ENCODE measurements around the gene ADAMTS14. TPM values are rescaled to one million over a fixed set of nuclear protein-coding genes. Genes with fewer than 3 reads are reported as not detected.

The ADAMTS14 gene
- polyA plus RNA-seq, 3 donors: 0.05 TPM; not detected in 2

DNA sequence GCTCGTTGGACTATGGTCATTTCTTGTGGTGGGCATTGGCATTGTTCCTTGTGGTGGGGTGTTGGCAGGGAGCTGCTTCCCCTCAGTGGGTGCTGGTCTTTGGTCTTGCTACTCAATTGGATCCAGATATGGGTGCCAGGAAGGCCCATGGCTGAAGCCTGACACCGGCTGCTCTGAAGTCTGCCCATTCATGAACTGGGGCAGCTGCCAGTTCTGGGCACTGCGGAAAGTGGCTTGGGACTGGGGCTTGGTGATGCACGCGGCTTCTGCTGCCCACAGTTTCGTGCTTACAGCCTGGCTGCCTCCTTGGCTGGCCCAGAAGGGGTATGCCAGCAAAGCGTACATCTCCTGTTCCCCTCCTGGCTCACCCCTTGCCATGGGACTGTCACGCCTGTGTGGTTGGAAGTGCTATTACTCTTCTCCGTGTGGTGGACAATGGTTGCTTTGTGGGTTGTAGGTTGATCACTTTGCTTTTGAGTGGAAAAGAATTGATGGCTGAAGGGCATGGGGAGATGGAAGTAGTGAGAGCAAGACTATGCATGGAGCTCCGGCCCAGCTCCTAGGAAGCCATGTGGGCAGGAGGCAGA is 54.7 kb downstream of the ADAMTS14 start:
- H3K4me1 Mint-ChIP-seq: no peaks in the 10 kb centered on the region
- peak overlapping the region in 1 of 7 donors; percentile 73 for H3K27ac Mint-ChIP-seq
- no peak for DNase-seq
- TF ChIP-seq, protein P1, sequence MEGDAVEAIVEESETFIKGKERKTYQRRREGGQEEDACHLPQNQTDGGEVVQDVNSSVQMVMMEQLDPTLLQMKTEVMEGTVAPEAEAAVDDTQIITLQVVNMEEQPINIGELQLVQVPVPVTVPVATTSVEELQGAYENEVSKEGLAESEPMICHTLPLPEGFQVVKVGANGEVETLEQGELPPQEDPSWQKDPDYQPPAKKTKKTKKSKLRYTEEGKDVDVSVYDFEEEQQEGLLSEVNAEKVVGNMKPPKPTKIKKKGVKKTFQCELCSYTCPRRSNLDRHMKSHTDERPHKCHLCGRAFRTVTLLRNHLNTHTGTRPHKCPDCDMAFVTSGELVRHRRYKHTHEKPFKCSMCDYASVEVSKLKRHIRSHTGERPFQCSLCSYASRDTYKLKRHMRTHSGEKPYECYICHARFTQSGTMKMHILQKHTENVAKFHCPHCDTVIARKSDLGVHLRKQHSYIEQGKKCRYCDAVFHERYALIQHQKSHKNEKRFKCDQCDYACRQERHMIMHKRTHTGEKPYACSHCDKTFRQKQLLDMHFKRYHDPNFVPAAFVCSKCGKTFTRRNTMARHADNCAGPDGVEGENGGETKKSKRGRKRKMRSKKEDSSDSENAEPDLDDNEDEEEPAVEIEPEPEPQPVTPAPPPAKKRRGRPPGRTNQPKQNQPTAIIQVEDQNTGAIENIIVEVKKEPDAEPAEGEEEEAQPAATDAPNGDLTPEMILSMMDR (IDR thresholded peaks at IDR 0.05): no peak
- Histone ChIP-seq H3K27me3 (ENCODE audit: control insufficient read depth in 2 of 2, insufficient read depth in 2 of 2, low read length in 2 of 2) (no peaks in the 10 kb centered on the region), H3K4me3 (replicated peaks in 1 of 3; ENCODE audit: low read depth in 2 of 3, low read length in 3 of 3) (no peak overlapping the region), H3K79me2 (ENCODE audit: insufficient read depth, low read length) (no peaks in the 10 kb centered on the region), H3K36me3 (replicated peaks in 1 of 2; ENCODE audit: control insufficient read depth in 1 of 2, insufficient read depth in 2 of 2, low read length in 2 of 2) (no peaks in the 10 kb centered on the region), H2AFZ (ENCODE audit: insufficient read depth, low read depth, low read length, poor library complexity, severe bottlenecking) (no peak overlapping the region), H3K4me1 (ENCODE audit: control insufficient read depth in 1 of 2, insufficient read depth in 2 of 2, low read length in 2 of 2) (no peaks in the 10 kb centered on the region), H3K4me2 (replicated peaks; ENCODE audit: extremely low read depth, low read length, poor library complexity, severe bottlenecking) (no peak overlapping the region), H4K20me1 (ENCODE audit: insufficient read depth, low read length) (no peaks in the 10 kb centered on the region), H3K9me3 (replicated peaks in 1 of 2; ENCODE audit: control insufficient read depth in 1 of 2, insufficient read depth in 1 of 2, low read length in 2 of 2) (no peaks in the 10 kb centered on the region), H3K9ac (ENCODE audit: insufficient read depth, low read length, poor library complexity, severe bottlenecking) (no peak overlapping the region), H3K27ac (ENCODE audit: low read depth in 1 of 2, low read length in 2 of 2) (no peak overlapping the region)
- WGBS (ENCODE audit: insufficient coverage): 85% methylated on average over 8 of the region's 10 CpGs
- no peak overlapping the region for H3K4me3 Mint-ChIP-seq
- intact Hi-C loops (cut with micrococcal nuclease): no loop called here
- peaks cover 0 to 2% (median 0%) of the 10 kb centered on the region in 3 donors for H3K27me3 Mint-ChIP-seq (ENCODE audit: low read depth in 3 of 3)
- H3K36me3 Mint-ChIP-seq: no peaks in the 10 kb centered on the region
- H3K9me3 Mint-ChIP-seq: peaks cover 0 to 2% (median 0%) of the 10 kb centered on the region in 7 donors

DNA sequence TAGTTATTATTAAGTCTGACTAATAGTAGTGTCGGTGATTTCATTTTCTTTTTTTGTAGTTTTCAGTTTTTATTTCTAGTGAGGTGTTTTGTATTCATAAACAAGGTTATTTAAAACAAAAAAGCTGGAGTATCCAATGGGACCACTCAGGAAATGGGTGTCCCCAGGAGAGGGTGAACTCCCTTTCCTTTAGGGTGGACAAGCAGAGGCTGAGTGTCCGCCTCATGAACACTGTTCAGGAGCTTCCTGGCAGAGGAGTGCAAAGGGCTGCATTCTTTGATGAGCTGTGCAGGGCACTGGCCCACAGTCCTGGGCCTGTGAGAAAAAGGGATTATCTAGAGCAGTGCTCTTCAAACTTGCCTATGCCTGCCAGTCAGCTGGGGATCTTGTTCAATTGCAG is 56.0 kb downstream of the ADAMTS14 start:
- WGBS (ENCODE audit: insufficient coverage): 100% methylated on average over 1 of the region's 2 CpGs
- TF ChIP-seq, protein P1 (IDR thresholded peaks at IDR 0.05): no peak
- no peak overlapping the region for H3K9ac ChIP-seq (ENCODE audit: insufficient read depth, low read length, poor library complexity, severe bottlenecking)
- H3K4me2 ChIP-seq (replicated peaks; ENCODE audit: extremely low read depth, low read length, poor library complexity, severe bottlenecking): no peak overlapping the region
- no peak overlapping the region for H2AFZ ChIP-seq (ENCODE audit: insufficient read depth, low read depth, low read length, poor library complexity, severe bottlenecking)
- H3K27me3 ChIP-seq (ENCODE audit: control insufficient read depth in 2 of 2, insufficient read depth in 2 of 2, low read length in 2 of 2): no peaks in the 10 kb centered on the region
- no peaks in the 10 kb centered on the region for H3K4me1 ChIP-seq (ENCODE audit: control insufficient read depth in 1 of 2, insufficient read depth in 2 of 2, low read length in 2 of 2)
- H4K20me1 ChIP-seq (ENCODE audit: insufficient read depth, low read length): no peaks in the 10 kb centered on the region
- Mint-ChIP-seq H3K27me3 (ENCODE audit: low read depth in 3 of 3) (peaks cover 0 to 2% (median 0%) of the 10 kb centered on the region in 3 donors), H3K4me1 (no peaks in the 10 kb centered on the region), H3K36me3 (no peaks in the 10 kb centered on the region), H3K4me3 (no peak overlapping the region), H3K9me3 (peaks cover 0 to 2% (median 0%) of the 10 kb centered on the region in 7 donors), H3K27ac (no peak overlapping the region)
- no peaks in the 10 kb centered on the region for H3K36me3 ChIP-seq (replicated peaks in 1 of 2; ENCODE audit: control insufficient read depth in 1 of 2, insufficient read depth in 2 of 2, low read length in 2 of 2)
- H3K79me2 ChIP-seq (ENCODE audit: insufficient read depth, low read length): no peaks in the 10 kb centered on the region
- no peak overlapping the region for H3K27ac ChIP-seq (ENCODE audit: low read depth in 1 of 2, low read length in 2 of 2)
- intact Hi-C loops (cut with micrococcal nuclease): no loop called here
- no peak for DNase-seq
- no peak overlapping the region for H3K4me3 ChIP-seq (replicated peaks in 1 of 3; ENCODE audit: low read depth in 2 of 3, low read length in 3 of 3)
- H3K9me3 ChIP-seq (replicated peaks in 1 of 2; ENCODE audit: control insufficient read depth in 1 of 2, insufficient read depth in 1 of 2, low read length in 2 of 2): no peaks in the 10 kb centered on the region
